GM23338 (cell line): ENCODE data around the gene UGP2. TPM values are rescaled to one million over a fixed set of nuclear protein-coding genes. Genes with fewer than 3 reads are reported as not detected.

Experiments
- ATAC-seq: fragments of 200-7000 bp; cut with Tn5 transposase; 3 replicates; pipeline ENCODE4 v1.9.1; 2020
- DNase-seq: peaks from one replicate; pipeline ENCODE4 v3.0.0-alpha.2; 2015; ENCODE audit warnings: low spot score
- H2AFZ ChIP-seq: fragments of 200-600 bp; sonication (generic); 2 replicates; pipeline ENCODE4 v1.8.0; 2016; ENCODE audit warnings: antibody characterized with exemption, mild to moderate bottlenecking, moderate library complexity
- H3F3A ChIP-seq: fragments of 200-600 bp; sonication (generic); replicated peaks from 2 replicates; pipeline ENCODE4 v1.8.0; 2017; ENCODE audit warnings: antibody characterized with exemption, mixed run types, low read depth
- H3K27ac ChIP-seq: fragments of 200-600 bp; sonication (generic); 2 replicates; pipeline ENCODE4 v1.6.1; 2016; ENCODE audit warnings: low read depth
- H3K27me3 ChIP-seq: fragments of 200-600 bp; sonication (generic); 2 replicates; pipeline ENCODE4 v1.8.0; 2016; ENCODE audit warnings: mild to moderate bottlenecking, mixed run types, moderate library complexity; ENCODE audit not compliant: insufficient read depth
- H3K36me3 ChIP-seq: fragments of 200-600 bp; sonication (generic); 2 replicates; pipeline ENCODE4 v1.8.0; 2016; ENCODE audit warnings: mild to moderate bottlenecking; ENCODE audit not compliant: insufficient read depth
- H3K4me1 ChIP-seq: fragments of 200-600 bp; sonication (generic); 2 replicates; pipeline ENCODE4 v1.8.0; 2016; ENCODE audit warnings: mild to moderate bottlenecking, moderate library complexity; ENCODE audit not compliant: insufficient read depth
- H3K4me2 ChIP-seq: fragments of 200-600 bp; sonication (generic); 2 replicates; pipeline ENCODE4 v1.7.1; 2017; ENCODE audit warnings: mixed run types
- H3K4me3 ChIP-seq: fragments of 200-600 bp; sonication (generic); 2 replicates; pipeline ENCODE4 v1.6.1; 2016; ENCODE audit warnings: mixed run types
- H3K79me2 ChIP-seq: fragments of 200-600 bp; sonication (generic); replicated peaks from 2 replicates; pipeline ENCODE4 v1.8.0; 2017; ENCODE audit warnings: mild to moderate bottlenecking; ENCODE audit not compliant: insufficient read depth
- H3K9me2 ChIP-seq: fragments of 200-600 bp; sonication (generic); 2 replicates; pipeline ENCODE4 v1.8.0; 2017; ENCODE audit not compliant: insufficient read depth
- H4K20me1 ChIP-seq: fragments of 200-600 bp; sonication (generic); replicated peaks from 2 replicates; pipeline ENCODE4 v1.8.0; 2017; ENCODE audit warnings: mild to moderate bottlenecking; ENCODE audit not compliant: insufficient read depth
- H3K27ac Mint-ChIP-seq: 2 replicates; pipeline ENCODE4 v1.8.0; 2020; ENCODE audit warnings: inconsistent platforms, mild to moderate bottlenecking, moderate library complexity, mixed read lengths
- H3K27me3 Mint-ChIP-seq: 3 replicates; pipeline ENCODE4 v1.8.0; 2022; ENCODE audit warnings: low read depth, mild to moderate bottlenecking, moderate library complexity, mixed read lengths, inconsistent platforms; ENCODE audit not compliant: insufficient read depth, poor library complexity
- H3K36me3 Mint-ChIP-seq: 3 replicates; pipeline ENCODE4 v1.8.0; 2021; ENCODE audit warnings: low read depth, mild to moderate bottlenecking, inconsistent platforms, moderate library complexity, mixed read lengths
- H3K4me1 Mint-ChIP-seq: 3 replicates; pipeline ENCODE4 v1.8.0; 2020; ENCODE audit warnings: mild to moderate bottlenecking, inconsistent platforms, mixed read lengths
- H3K4me3 Mint-ChIP-seq: 3 replicates; pipeline ENCODE4 v1.8.0; 2021; ENCODE audit warnings: moderate library complexity, mild to moderate bottlenecking, inconsistent platforms, mixed read lengths
- H3K9me3 Mint-ChIP-seq: 3 replicates; pipeline ENCODE4 v1.8.0; 2020; ENCODE audit warnings: moderate library complexity, mild to moderate bottlenecking, inconsistent platforms, mixed read lengths
- CREB1 ChIP-seq: fragments of 250-450 bp; sonication (Bioruptor Pico); IDR thresholded peaks from 2 replicates; pipeline ENCODE4 v1.5.0; 2020; ENCODE audit warnings: low read depth, mild to moderate bottlenecking, moderate library complexity
- CTCF ChIP-seq, 2 experiments: fragments of 200-600 bp in 1 of 2; sonication (generic) in 1 of 2; conservative IDR thresholded peaks; 2 replicates each; pipeline versions ENCODE4 v1.5.1 to v1.6.1; 2016 to 2017; ENCODE audit warnings: antibody characterized with exemption in 2 of 2, low read depth in 2 of 2, mild to moderate bottlenecking in 2 of 2, moderate library complexity in 1 of 2
- ETS1 ChIP-seq: IDR thresholded peaks from 2 replicates; pipeline ENCODE4 v1.6.1; 2016; ENCODE audit warnings: antibody characterized with exemption
- EZH2phosphoT487 ChIP-seq: fragments of 200-600 bp; sonication (generic); IDR thresholded peaks from one replicate; pipeline ENCODE4 v1.8.1; 2018; ENCODE audit warnings: antibody characterized with exemption; ENCODE audit not compliant: unreplicated experiment
- NANOG ChIP-seq: IDR thresholded peaks from 2 replicates; pipeline ENCODE4 v1.6.1; 2016; ENCODE audit warnings: antibody characterized with exemption, borderline replicate concordance
- POLR2AphosphoS5 ChIP-seq: IDR thresholded peaks from 2 replicates; pipeline ENCODE4 v1.6.1; 2016; ENCODE audit warnings: antibody characterized with exemption, low read depth
- REST ChIP-seq: IDR thresholded peaks from one replicate; pipeline ENCODE4 v1.6.1; 2018; ENCODE audit warnings: antibody characterized with exemption; ENCODE audit not compliant: unreplicated experiment
- STAT1 ChIP-seq: IDR thresholded peaks from one replicate; pipeline ENCODE4 v1.6.1; 2016; ENCODE audit warnings: antibody characterized with exemption; ENCODE audit not compliant: unreplicated experiment
- ZNF114 ChIP-seq: fragments of 250-450 bp; sonication (Bioruptor Pico); IDR thresholded peaks from 2 replicates; pipeline ENCODE4 v1.5.0; 2020; ENCODE audit warnings: mild to moderate bottlenecking, moderate library complexity
- ZNF331 ChIP-seq: fragments of 250-450 bp; sonication (Bioruptor Pico); IDR thresholded peaks from 2 replicates; pipeline ENCODE4 v1.5.0; 2020; ENCODE audit warnings: low read depth, mild to moderate bottlenecking, moderate library complexity
- polyA plus RNA-seq: library from polyadenylated mRNA; unstranded; fragments of >200 nt; fragmentation: Nextera tagmentation; extraction: Ambion mirVana; gene quantifications from 2 replicates; pipeline ENCODE4 v1.2.1, GENCODE V29; 2016
- total RNA-seq: library from RNA; depleted of rRNA; stranded (reverse); fragments of >200 nt; shearing (Covaris generic); gene quantifications from 2 replicates; pipeline ENCODE4 v1.2.3, GENCODE V29; 2014
- TF ChIP-seq, protein P1 (sequence below): fragments of 250-450 bp; sonication (Bioruptor Pico); IDR thresholded peaks from 2 replicates; pipeline ENCODE4 v1.5.0; 2020; ENCODE audit warnings: mild to moderate bottlenecking, moderate library complexity

The UGP2 gene
- total and polyA plus RNA-seq, 2 experiments from 2014 or later, result 744 to 943 TPM

- TF ChIP-seq, protein P1, sequence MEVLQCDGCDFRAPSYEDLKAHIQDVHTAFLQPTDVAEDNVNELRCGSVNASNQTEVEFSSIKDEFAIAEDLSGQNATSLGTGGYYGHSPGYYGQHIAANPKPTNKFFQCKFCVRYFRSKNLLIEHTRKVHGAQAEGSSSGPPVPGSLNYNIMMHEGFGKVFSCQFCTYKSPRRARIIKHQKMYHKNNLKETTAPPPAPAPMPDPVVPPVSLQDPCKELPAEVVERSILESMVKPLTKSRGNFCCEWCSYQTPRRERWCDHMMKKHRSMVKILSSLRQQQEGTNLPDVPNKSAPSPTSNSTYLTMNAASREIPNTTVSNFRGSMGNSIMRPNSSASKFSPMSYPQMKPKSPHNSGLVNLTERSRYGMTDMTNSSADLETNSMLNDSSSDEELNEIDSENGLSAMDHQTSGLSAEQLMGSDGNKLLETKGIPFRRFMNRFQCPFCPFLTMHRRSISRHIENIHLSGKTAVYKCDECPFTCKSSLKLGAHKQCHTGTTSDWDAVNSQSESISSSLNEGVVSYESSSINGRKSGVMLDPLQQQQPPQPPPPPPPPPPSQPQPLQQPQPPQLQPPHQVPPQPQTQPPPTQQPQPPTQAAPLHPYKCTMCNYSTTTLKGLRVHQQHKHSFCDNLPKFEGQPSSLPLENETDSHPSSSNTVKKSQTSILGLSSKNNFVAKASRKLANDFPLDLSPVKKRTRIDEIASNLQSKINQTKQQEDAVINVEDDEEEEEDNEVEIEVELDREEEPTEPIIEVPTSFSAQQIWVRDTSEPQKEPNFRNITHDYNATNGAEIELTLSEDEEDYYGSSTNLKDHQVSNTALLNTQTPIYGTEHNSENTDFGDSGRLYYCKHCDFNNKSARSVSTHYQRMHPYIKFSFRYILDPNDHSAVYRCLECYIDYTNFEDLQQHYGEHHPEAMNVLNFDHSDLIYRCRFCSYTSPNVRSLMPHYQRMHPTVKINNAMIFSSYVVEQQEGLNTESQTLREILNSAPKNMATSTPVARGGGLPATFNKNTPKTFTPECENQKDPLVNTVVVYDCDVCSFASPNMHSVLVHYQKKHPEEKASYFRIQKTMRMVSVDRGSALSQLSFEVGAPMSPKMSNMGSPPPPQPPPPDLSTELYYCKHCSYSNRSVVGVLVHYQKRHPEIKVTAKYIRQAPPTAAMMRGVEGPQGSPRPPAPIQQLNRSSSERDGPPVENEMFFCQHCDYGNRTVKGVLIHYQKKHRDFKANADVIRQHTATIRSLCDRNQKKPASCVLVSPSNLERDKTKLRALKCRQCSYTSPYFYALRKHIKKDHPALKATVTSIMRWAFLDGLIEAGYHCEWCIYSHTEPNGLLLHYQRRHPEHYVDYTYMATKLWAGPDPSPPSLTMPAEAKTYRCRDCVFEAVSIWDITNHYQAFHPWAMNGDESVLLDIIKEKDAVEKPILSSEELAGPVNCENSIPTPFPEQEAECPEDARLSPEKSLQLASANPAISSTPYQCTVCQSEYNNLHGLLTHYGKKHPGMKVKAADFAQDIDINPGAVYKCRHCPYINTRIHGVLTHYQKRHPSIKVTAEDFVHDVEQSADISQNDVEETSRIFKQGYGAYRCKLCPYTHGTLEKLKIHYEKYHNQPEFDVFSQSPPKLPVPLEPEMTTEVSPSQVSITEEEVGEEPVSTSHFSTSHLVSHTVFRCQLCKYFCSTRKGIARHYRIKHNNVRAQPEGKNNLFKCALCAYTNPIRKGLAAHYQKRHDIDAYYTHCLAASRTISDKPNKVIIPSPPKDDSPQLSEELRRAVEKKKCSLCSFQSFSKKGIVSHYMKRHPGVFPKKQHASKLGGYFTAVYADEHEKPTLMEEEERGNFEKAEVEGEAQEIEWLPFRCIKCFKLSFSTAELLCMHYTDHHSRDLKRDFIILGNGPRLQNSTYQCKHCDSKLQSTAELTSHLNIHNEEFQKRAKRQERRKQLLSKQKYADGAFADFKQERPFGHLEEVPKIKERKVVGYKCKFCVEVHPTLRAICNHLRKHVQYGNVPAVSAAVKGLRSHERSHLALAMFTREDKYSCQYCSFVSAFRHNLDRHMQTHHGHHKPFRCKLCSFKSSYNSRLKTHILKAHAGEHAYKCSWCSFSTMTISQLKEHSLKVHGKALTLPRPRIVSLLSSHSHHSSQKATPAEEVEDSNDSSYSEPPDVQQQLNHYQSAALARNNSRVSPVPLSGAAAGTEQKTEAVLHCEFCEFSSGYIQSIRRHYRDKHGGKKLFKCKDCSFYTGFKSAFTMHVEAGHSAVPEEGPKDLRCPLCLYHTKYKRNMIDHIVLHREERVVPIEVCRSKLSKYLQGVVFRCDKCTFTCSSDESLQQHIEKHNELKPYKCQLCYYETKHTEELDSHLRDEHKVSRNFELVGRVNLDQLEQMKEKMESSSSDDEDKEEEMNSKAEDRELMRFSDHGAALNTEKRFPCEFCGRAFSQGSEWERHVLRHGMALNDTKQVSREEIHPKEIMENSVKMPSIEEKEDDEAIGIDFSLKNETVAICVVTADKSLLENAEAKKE (CRISPR knock-in tag), result no peak
- TF ChIP-seq ZNF331 (no peak), POLR2AphosphoS5 (no peak)
Observed at GRCh38 chr2:63817382-63817781, 24.3 kb upstream of the UGP2 start (continued).

- DNase-seq (no peak), ATAC-seq (no peak)
- H3K27me3 Mint-ChIP-seq, result no peaks in the 10 kb centered on the region
- no peaks in the 10 kb centered on the region for H3K36me3 ChIP-seq
- H3K4me1 ChIP-seq, result peaks cover 11% of the 10 kb centered on the region
- H3K79me2 ChIP-seq, result no peaks in the 10 kb centered on the region
- H3K27ac ChIP-seq, result no peak overlapping the region
- H3K9me2 ChIP-seq, result no peaks in the 10 kb centered on the region
- no peaks in the 10 kb centered on the region for H3K9me3 Mint-ChIP-seq
- H3F3A ChIP-seq, result no peaks in the 10 kb centered on the region
- H2AFZ ChIP-seq, result no peak overlapping the region
- no peaks in the 10 kb centered on the region for H3K36me3 Mint-ChIP-seq
- H3K27me3 ChIP-seq, result no peaks in the 10 kb centered on the region
- no peak overlapping the region for H3K4me3 ChIP-seq
- no peak for TF ChIP-seq POLR2AphosphoS5
- no peak for TF ChIP-seq REST
- TF ChIP-seq CTCF (conservative IDR thresholded peaks at IDR 0.05; ENCODE audit: low read depth in 2 of 2), result no peak
- no peak for TF ChIP-seq ZNF331
- no peak for TF ChIP-seq EZH2phosphoT487
- TF ChIP-seq NANOG, result no peak
- no peak for TF ChIP-seq STAT1
- no peak for TF ChIP-seq ETS1
- TF ChIP-seq ZNF114 (CRISPR knock-in tag), result no peak
- TF ChIP-seq CREB1 (CRISPR knock-in tag), result no peak
- no peak overlapping the region for H3K4me2 ChIP-seq
- no peak overlapping the region for H3K27ac Mint-ChIP-seq
- peaks cover 19% of the 10 kb centered on the region for H3K4me1 Mint-ChIP-seq
- no peak overlapping the region for H3K4me3 Mint-ChIP-seq
- H4K20me1 ChIP-seq, result no peaks in the 10 kb centered on the region
Observed at GRCh38 chr2:63818271-63818670, 23.4 kb upstream of the UGP2 start.
